Testis (tissue), 2 donors: ENCODE results near the gene ZNF581.

Source experiments
- POLR2A ChIP-seq: fragments of 450-650 bp; IDR thresholded peaks from one replicate; pipeline ENCODE4 v1.6.1; 2017; ENCODE audit warnings: antibody characterized with exemption, mild to moderate bottlenecking, moderate library complexity
- TF ChIP-seq, protein P1 (sequence below), 3 experiments: fragments of 450-650 bp in 2 of 3; fragments of 200-600 bp in 1 of 3; sonication (generic) in 1 of 3; IDR thresholded peaks; one replicate each; pipeline ENCODE4 v1.5.1; 2016 to 2019; ENCODE audit warnings: antibody characterized with exemption in 3 of 3, mild to moderate bottlenecking in 2 of 3, moderate library complexity in 1 of 3

DNA sequence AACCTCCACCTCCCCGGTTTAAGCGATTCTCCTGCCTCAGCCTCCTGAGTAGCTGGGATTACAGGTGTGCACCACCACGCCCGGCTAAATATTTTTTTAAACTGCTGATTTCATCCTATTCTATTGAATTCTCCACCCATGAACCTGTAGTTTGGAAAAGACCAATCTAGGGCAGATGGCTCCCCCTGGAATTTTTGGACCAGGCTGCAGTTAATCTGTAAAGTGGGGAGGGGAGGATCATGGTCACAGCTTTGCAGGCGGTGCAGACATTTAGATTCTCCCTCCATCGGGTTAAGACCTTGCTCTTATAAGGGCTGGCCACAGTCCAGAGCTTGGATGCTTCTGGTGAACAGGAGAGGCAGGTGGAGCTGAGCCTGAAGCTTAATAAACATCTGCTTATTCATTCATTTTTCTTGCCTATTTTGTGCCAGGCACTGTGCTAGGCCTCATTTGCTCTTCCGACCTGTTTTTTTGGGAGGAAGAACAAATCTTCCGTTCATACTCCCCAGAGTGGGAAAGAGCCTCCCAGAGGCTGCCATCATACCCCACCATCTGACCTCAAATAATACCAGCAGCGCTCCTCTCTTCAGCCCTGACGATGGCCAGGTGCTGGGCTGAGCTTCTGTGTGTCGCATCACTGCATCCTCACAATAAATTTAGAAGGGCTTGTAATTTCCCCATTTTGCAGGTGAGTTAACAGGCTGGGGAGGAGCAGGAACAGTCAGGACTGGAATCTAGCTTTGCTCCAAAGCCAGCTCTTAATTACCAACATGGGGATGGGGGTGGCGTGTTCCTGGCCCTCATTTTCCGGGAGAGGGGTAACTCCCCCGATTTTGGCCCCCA is 3.7 kb downstream of the ZNF581 start:
- TF ChIP-seq, protein P1, sequence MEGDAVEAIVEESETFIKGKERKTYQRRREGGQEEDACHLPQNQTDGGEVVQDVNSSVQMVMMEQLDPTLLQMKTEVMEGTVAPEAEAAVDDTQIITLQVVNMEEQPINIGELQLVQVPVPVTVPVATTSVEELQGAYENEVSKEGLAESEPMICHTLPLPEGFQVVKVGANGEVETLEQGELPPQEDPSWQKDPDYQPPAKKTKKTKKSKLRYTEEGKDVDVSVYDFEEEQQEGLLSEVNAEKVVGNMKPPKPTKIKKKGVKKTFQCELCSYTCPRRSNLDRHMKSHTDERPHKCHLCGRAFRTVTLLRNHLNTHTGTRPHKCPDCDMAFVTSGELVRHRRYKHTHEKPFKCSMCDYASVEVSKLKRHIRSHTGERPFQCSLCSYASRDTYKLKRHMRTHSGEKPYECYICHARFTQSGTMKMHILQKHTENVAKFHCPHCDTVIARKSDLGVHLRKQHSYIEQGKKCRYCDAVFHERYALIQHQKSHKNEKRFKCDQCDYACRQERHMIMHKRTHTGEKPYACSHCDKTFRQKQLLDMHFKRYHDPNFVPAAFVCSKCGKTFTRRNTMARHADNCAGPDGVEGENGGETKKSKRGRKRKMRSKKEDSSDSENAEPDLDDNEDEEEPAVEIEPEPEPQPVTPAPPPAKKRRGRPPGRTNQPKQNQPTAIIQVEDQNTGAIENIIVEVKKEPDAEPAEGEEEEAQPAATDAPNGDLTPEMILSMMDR (IDR thresholded peaks at IDR 0.05): no peak
- no peak for TF ChIP-seq POLR2A
